Smooth muscle cell (in vitro differentiated cells): ENCODE measurements around the gene OTUD7B. TPM values are rescaled to one million over a fixed set of nuclear protein-coding genes. Genes with fewer than 3 reads are reported as not detected.

ENCODE experiments used
- DNase-seq: peaks from one replicate; lab custom pipeline; 2025; ENCODE audit not compliant: unreplicated experiment; lab: John Stamatoyannopoulos, UW
- H2AFZ ChIP-seq: fragments of 200-600 bp; sonication (generic); 2 replicates; pipeline ENCODE4 v1.6.0; 2016; ENCODE audit warnings: antibody characterized with exemption, low read depth, mild to moderate bottlenecking
- H3F3A ChIP-seq: fragments of 200-600 bp; sonication (generic); 2 replicates; pipeline ENCODE4 v1.6.0; 2017; ENCODE audit warnings: antibody characterized with exemption, low read depth
- H3K27ac ChIP-seq: fragments of 200-600 bp; sonication (generic); 2 replicates; pipeline ENCODE4 v1.5.1; 2016; ENCODE audit warnings: low read depth, mild to moderate bottlenecking
- H3K27me3 ChIP-seq: fragments of 200-600 bp; sonication (generic); 2 replicates; pipeline ENCODE4 v1.6.1; 2016; ENCODE audit warnings: low read depth, mild to moderate bottlenecking
- H3K36me3 ChIP-seq: fragments of 200-600 bp; sonication (generic); 2 replicates; pipeline ENCODE4 v1.5.1; 2016; ENCODE audit warnings: low read depth
- H3K4me1 ChIP-seq: fragments of 200-600 bp; sonication (generic); 2 replicates; pipeline ENCODE4 v1.5.1; 2016; ENCODE audit warnings: low read depth
- H3K4me2 ChIP-seq: fragments of 200-600 bp; sonication (generic); 2 replicates; pipeline ENCODE4 v1.6.0; 2016; ENCODE audit warnings: mild to moderate bottlenecking
- H3K4me3 ChIP-seq: fragments of 200-600 bp; sonication (generic); 2 replicates; pipeline ENCODE4 v1.5.1; 2016; ENCODE audit warnings: mild to moderate bottlenecking
- H3K79me2 ChIP-seq: fragments of 200-600 bp; sonication (generic); 2 replicates; pipeline ENCODE4 v1.6.0; 2016; ENCODE audit warnings: low read depth, mild to moderate bottlenecking
- H3K9ac ChIP-seq: fragments of 200-600 bp; sonication (generic); 2 replicates; pipeline ENCODE4 v1.6.0; 2016; ENCODE audit warnings: low read depth
- H3K9me3 ChIP-seq: fragments of 200-600 bp; sonication (generic); replicated peaks from 2 replicates; pipeline ENCODE4 v1.5.1; 2016; ENCODE audit warnings: low read depth
- H4K20me1 ChIP-seq: fragments of 200-600 bp; sonication (generic); 2 replicates; pipeline ENCODE4 v1.6.0; 2016; ENCODE audit warnings: low read depth
- CTCF ChIP-seq: fragments of 200-600 bp; sonication (generic); IDR thresholded peaks from 2 replicates; pipeline ENCODE4 v1.5.1; 2017; ENCODE audit warnings: borderline replicate concordance, mild to moderate bottlenecking, antibody characterized with exemption; ENCODE audit not compliant: insufficient read depth, poor library complexity, severe bottlenecking
- WGBS: methylation state at CpG from one replicate; pipeline ENCODE4 v1.1.7; 2016; ENCODE audit warnings: low lambda C conversion rate; 5-methylcytosine and 5-hydroxymethylcytosine counted together
- polyA plus RNA-seq: library from polyadenylated mRNA; unstranded; fragments of >200 nt; fragmentation: Nextera tagmentation; extraction: Ambion mirVana; gene quantifications from 2 replicates; pipeline ENCODE4 v1.2.1, GENCODE V29; 2016
- total RNA-seq: library from RNA; depleted of rRNA; stranded (reverse); fragments of >200 nt; gene quantifications from 2 replicates; pipeline ENCODE4 v1.2.3, GENCODE V29; 2014

The OTUD7B gene
- total and polyA plus RNA-seq, 2 experiments from 2014 or later: 1.9 to 16.1 TPM

- H3K27me3 ChIP-seq: no peaks in the 10 kb centered on the region
- TF ChIP-seq CTCF: no peak
- H3K4me3 ChIP-seq: no peak overlapping the region
- no peaks in the 10 kb centered on the region for H3K79me2 ChIP-seq
- H3K4me2 ChIP-seq: no peak overlapping the region
- H3K4me1 ChIP-seq: peaks cover 13% of the 10 kb centered on the region
- H3F3A ChIP-seq: no peaks in the 10 kb centered on the region
- no peak overlapping the region for H2AFZ ChIP-seq
- H3K9me3 ChIP-seq: no peaks in the 10 kb centered on the region
- WGBS: 98% methylated on average over 2 of the region's 2 CpGs
- no peak overlapping the region for H3K27ac ChIP-seq
- H4K20me1 ChIP-seq: no peaks in the 10 kb centered on the region
- no peak for DNase-seq
- H3K9ac ChIP-seq: no peak overlapping the region
- H3K36me3 ChIP-seq: no peaks in the 10 kb centered on the region
Measured at GRCh38 chr1:149934356-149934755, 76.2 kb downstream of the OTUD7B start.

GRCh38 chr1:149933208-149933607 lies 77.3 kb downstream of the OTUD7B start:
- no peaks in the 10 kb centered on the region for H3K9me3 ChIP-seq
- WGBS: 92% methylated on average over 4 of the region's 4 CpGs
- no peak for DNase-seq
- no peak overlapping the region for H3K4me3 ChIP-seq
- H3K9ac ChIP-seq: no peak overlapping the region
- no peak overlapping the region for H2AFZ ChIP-seq
- no peaks in the 10 kb centered on the region for H3K36me3 ChIP-seq
- no peak overlapping the region for H3K27ac ChIP-seq
- H3F3A ChIP-seq: peaks cover 8% of the 10 kb centered on the region
- H4K20me1 ChIP-seq: no peaks in the 10 kb centered on the region
- no peak overlapping the region for H3K4me2 ChIP-seq
- TF ChIP-seq CTCF: no peak
- H3K79me2 ChIP-seq: no peaks in the 10 kb centered on the region
- no peaks in the 10 kb centered on the region for H3K27me3 ChIP-seq
- peaks cover 21% of the 10 kb centered on the region for H3K4me1 ChIP-seq

- H3K9ac ChIP-seq: no peak overlapping the region
- no peak for DNase-seq
- peaks cover 15% of the 10 kb centered on the region for H3K4me1 ChIP-seq
- H3K4me2 ChIP-seq: no peak overlapping the region
- no peaks in the 10 kb centered on the region for H4K20me1 ChIP-seq
- no peaks in the 10 kb centered on the region for H3K9me3 ChIP-seq
- no peaks in the 10 kb centered on the region for H3K27me3 ChIP-seq
- TF ChIP-seq CTCF: no peak
- H3K4me3 ChIP-seq: no peak overlapping the region
- peaks cover 8% of the 10 kb centered on the region for H3F3A ChIP-seq
- H2AFZ ChIP-seq: no peak overlapping the region
- 99% methylated on average over 8 of the region's 8 CpGs for WGBS
- H3K36me3 ChIP-seq: no peaks in the 10 kb centered on the region
- peaks cover under 1% of the 10 kb centered on the region for H3K79me2 ChIP-seq
- H3K27ac ChIP-seq: no peak overlapping the region
Measured at GRCh38 chr1:149932474-149932873, 78.1 kb downstream of the OTUD7B start.

- Histone ChIP-seq H3K4me2 (no peak overlapping the region), H3K27me3 (no peaks in the 10 kb centered on the region), H3K4me3 (no peak overlapping the region), H3K9ac (no peak overlapping the region), H3K79me2 (peaks cover 13% of the 10 kb centered on the region), H3K4me1 (peaks cover 13% of the 10 kb centered on the region), H3F3A (peaks cover 8% of the 10 kb centered on the region), H3K36me3 (no peaks in the 10 kb centered on the region), H2AFZ (no peak overlapping the region), H3K9me3 (no peaks in the 10 kb centered on the region), H3K27ac (no peak overlapping the region), H4K20me1 (peaks cover 7% of the 10 kb centered on the region)
- DNase-seq: no peak
- no peak for TF ChIP-seq CTCF
- WGBS: 94% methylated on average over 13 of the region's 13 CpGs
Measured at GRCh38 chr1:149931212-149931790, 79.2 kb downstream of the OTUD7B start.
